PC-3 (cell line): ENCODE data around the gene BAZ1B. TPM values are rescaled to one million over a fixed set of nuclear protein-coding genes. Genes with fewer than 3 reads are reported as not detected.

Experiments
- ATAC-seq: fragments of 200-7000 bp; cut with Tn5 transposase; 2 replicates; pipeline ENCODE4 v1.9.1; 2020; ENCODE audit warnings: mild to moderate bottlenecking, moderate library complexity
- BruUV-seq: library from RNA; stranded (reverse); fragments of 400-500 nt; replicated peaks from 2 replicates; lab custom pipeline; 2021; lab: Mats Ljungman, UMichigan
- CTCF ChIA-PET: fragments of 300-600 bp; sonication (Branson Sonifier 250); formaldehyde crosslinking; loops from one replicate; lab custom pipeline; 2022; ENCODE audit warnings: antibody characterized with exemption; lab: Charles Lee
- POLR2A ChIA-PET: fragments of 300-600 bp; sonication (Branson Sonifier 250); formaldehyde crosslinking; loops from one replicate; lab custom pipeline; 2022; ENCODE audit warnings: antibody characterized with exemption; ENCODE audit not compliant: unreplicated experiment; lab: Charles Lee
- DNase-seq: peaks from one replicate; pipeline ENCODE4 v3.0.0-alpha.2; 2015
- H2AFZ ChIP-seq: fragments of 300-600 bp; sonication (generic); 2 replicates; pipeline ENCODE4 v1.6.0; 2016; ENCODE audit warnings: antibody characterized with exemption, low read length
- H3F3A ChIP-seq: fragments of 300-600 bp; sonication (generic); one replicate; pipeline ENCODE4 v1.6.0; 2017; ENCODE audit warnings: antibody characterized with exemption, low read length, control low read depth, mild to moderate bottlenecking; ENCODE audit not compliant: unreplicated experiment
- H3K27ac ChIP-seq: fragments of 300-600 bp; sonication (generic); 2 replicates; pipeline ENCODE4 v1.5.1; 2016; ENCODE audit warnings: mild to moderate bottlenecking, low read length
- H3K27me3 ChIP-seq: fragments of 300-600 bp; sonication (generic); 2 replicates; pipeline ENCODE4 v1.6.1; 2016; ENCODE audit warnings: low read length, mixed read lengths
- H3K36me3 ChIP-seq: fragments of 300-600 bp; sonication (generic); 2 replicates; pipeline ENCODE4 v1.6.1; 2016; ENCODE audit warnings: low read depth, mixed run types, low read length, mixed read lengths
- H3K4me1 ChIP-seq: fragments of 300-600 bp; sonication (generic); 2 replicates; pipeline ENCODE4 v1.5.1; 2016; ENCODE audit warnings: low read length; ENCODE audit not compliant: insufficient read depth
- H3K4me2 ChIP-seq: fragments of 300-600 bp; sonication (generic); 2 replicates; pipeline ENCODE4 v1.6.0; 2016; ENCODE audit warnings: low read length
- H3K4me3 ChIP-seq: fragments of 300-600 bp; sonication (generic); 2 replicates; pipeline ENCODE4 v1.5.1; 2016; ENCODE audit warnings: mild to moderate bottlenecking, low read length, mixed read lengths
- H3K79me2 ChIP-seq: fragments of 300-600 bp; sonication (generic); 2 replicates; pipeline ENCODE4 v1.6.1; 2017; ENCODE audit warnings: low read length, mixed read lengths
- H3K9ac ChIP-seq: fragments of 300-600 bp; sonication (generic); 2 replicates; pipeline ENCODE4 v1.6.0; 2016; ENCODE audit warnings: mild to moderate bottlenecking, low read length
- H3K9me2 ChIP-seq: fragments of 300-600 bp; sonication (generic); replicated peaks from 2 replicates; pipeline ENCODE4 v1.6.1; 2016; ENCODE audit warnings: mixed run types, low read length, mixed read lengths
- H3K9me3 ChIP-seq: fragments of 300-600 bp; sonication (generic); 2 replicates; pipeline ENCODE4 v1.6.1; 2016; ENCODE audit warnings: low read length, mixed read lengths
- H4K20me1 ChIP-seq: fragments of 300-600 bp; sonication (generic); 2 replicates; pipeline ENCODE4 v1.6.1; 2016; ENCODE audit warnings: low read length, mixed read lengths
- EZH2 ChIP-seq: fragments of 300-600 bp; sonication (generic); IDR thresholded peaks from one replicate; pipeline ENCODE4 v1.6.1; 2017; ENCODE audit warnings: antibody characterized with exemption, mild to moderate bottlenecking, low read length; ENCODE audit not compliant: unreplicated experiment
- EZH2phosphoT487 ChIP-seq: fragments of 300-600 bp; sonication (generic); IDR thresholded peaks from 2 replicates; pipeline ENCODE4 v1.6.1; 2018; ENCODE audit warnings: mild to moderate bottlenecking, antibody characterized with exemption, low read length, borderline replicate concordance
- intact Hi-C: fragments of 100-400 bp; cut with micrococcal nuclease; formaldehyde crosslinking; loops from 2 replicates; pipeline ENCODE4 v1.9.0; 2023
- total RNA-seq: library from RNA; depleted of rRNA; stranded (reverse); fragments of >200 nt; gene quantifications from 2 replicates; pipeline ENCODE4 v1.2.3, GENCODE V29; 2014; rRNA removed
- TF ChIP-seq, protein P1 (sequence below): fragments of 300-600 bp; sonication (generic); conservative IDR thresholded peaks from 2 replicates; pipeline ENCODE4 v1.5.1; 2017; ENCODE audit warnings: antibody characterized with exemption, low read depth, mild to moderate bottlenecking, low read length

The BAZ1B gene
- total RNA-seq, 1 experiment from 2014 or later, result 45.5 TPM

DNA sequence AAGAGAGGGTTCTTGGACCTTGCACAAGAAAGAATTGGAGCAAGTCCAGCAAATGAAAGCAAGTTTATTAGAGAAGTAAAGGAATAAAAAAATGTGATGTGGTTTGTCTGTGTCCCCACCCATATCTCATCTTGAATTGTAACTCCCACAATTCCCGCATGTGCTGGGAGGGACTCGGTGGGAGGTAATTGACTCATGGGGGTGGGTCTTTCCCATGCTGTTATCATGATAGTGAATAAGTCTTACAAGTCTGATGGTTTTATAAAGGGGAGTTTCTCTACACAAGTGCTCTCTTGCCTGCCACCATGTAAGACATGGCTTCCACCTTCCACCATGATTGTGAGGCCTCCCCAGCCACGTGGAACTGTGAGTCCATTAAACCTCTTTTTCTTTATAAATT is 127.7 kb downstream of the BAZ1B start:
- Histone ChIP-seq H2AFZ (no peak overlapping the region), H3K4me1 (no peaks in the 10 kb centered on the region), H3K9me2 (no peaks in the 10 kb centered on the region), H3K27me3 (no peaks in the 10 kb centered on the region), H3K9ac (no peak overlapping the region), H3K36me3 (no peaks in the 10 kb centered on the region), H3K79me2 (no peaks in the 10 kb centered on the region), H3K4me2 (no peak overlapping the region), H3K4me3 (no peak overlapping the region), H4K20me1 (no peaks in the 10 kb centered on the region), H3K27ac (no peak overlapping the region), H3F3A (no peaks in the 10 kb centered on the region), H3K9me3 (no peaks in the 10 kb centered on the region)
- TF ChIP-seq EZH2phosphoT487 (no peak), EZH2 (no peak)
- TF ChIP-seq, protein P1, sequence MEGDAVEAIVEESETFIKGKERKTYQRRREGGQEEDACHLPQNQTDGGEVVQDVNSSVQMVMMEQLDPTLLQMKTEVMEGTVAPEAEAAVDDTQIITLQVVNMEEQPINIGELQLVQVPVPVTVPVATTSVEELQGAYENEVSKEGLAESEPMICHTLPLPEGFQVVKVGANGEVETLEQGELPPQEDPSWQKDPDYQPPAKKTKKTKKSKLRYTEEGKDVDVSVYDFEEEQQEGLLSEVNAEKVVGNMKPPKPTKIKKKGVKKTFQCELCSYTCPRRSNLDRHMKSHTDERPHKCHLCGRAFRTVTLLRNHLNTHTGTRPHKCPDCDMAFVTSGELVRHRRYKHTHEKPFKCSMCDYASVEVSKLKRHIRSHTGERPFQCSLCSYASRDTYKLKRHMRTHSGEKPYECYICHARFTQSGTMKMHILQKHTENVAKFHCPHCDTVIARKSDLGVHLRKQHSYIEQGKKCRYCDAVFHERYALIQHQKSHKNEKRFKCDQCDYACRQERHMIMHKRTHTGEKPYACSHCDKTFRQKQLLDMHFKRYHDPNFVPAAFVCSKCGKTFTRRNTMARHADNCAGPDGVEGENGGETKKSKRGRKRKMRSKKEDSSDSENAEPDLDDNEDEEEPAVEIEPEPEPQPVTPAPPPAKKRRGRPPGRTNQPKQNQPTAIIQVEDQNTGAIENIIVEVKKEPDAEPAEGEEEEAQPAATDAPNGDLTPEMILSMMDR, result no peak
- BruUV-seq, result no TSS peak
- intact Hi-C loops, result no loop called here
- DNase-seq, result no peak
- ChIA-PET CTCF (no interaction called here), POLR2A (no interaction called here)
- ATAC-seq, result no peak

DNA sequence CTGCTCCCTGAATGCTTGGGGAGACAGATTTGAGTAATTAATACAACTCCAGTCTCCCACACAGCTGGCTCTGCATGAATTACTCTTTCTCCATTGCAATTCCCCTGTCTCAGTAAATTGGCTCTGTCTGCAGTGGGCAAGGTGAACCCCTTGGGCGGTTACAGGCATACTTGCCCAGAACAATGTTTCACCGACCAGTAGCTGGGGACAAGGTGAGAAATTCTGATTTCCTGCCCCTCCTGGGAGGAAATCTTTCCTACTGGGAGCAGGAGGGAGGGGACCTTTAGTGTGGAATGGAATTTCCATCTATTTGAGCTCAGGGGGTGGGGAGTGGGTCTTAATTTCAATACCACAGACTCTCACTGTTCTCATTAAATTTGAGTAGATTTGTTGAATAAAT is 130.7 kb downstream of the BAZ1B start:
- DNase-seq (no peak), ATAC-seq (no peak)
- Histone ChIP-seq H3K4me1 (no peaks in the 10 kb centered on the region), H2AFZ (no peak overlapping the region), H3K79me2 (no peaks in the 10 kb centered on the region), H3K4me3 (no peak overlapping the region), H3K27ac (no peak overlapping the region), H4K20me1 (no peaks in the 10 kb centered on the region), H3K36me3 (no peaks in the 10 kb centered on the region), H3K9ac (no peak overlapping the region), H3F3A (no peaks in the 10 kb centered on the region), H3K9me3 (peaks cover 13% of the 10 kb centered on the region; the same call in 1 of the 2 replicates), H3K9me2 (no peaks in the 10 kb centered on the region), H3K4me2 (no peak overlapping the region), H3K27me3 (no peaks in the 10 kb centered on the region)
- CTCF ChIA-PET, result no interaction called here
- POLR2A ChIA-PET, result no interaction called here
- no TSS peak for BruUV-seq
- TF ChIP-seq, protein P1, result no peak
- TF ChIP-seq EZH2 (no peak), EZH2phosphoT487 (no peak)
- intact Hi-C loops, result no loop called here

Other genes with a start within 250 kb of the BAZ1B start
- gene NSUN5, start 213.5 kb downstream of the BAZ1B start, total RNA-seq, result 36.0 and 51.6 TPM in 2 replicates
- not detected in 2 replicates for gene TRIM50, start 194.2 kb downstream of the BAZ1B start, total RNA-seq
- gene FKBP6, start 194.1 kb downstream of the BAZ1B start, total RNA-seq, result not detected in 2 replicates
- 0.12 and 0.87 TPM in 2 replicates for gene FZD9, start 88.5 kb downstream of the BAZ1B start, total RNA-seq
- 41.0 and 46.5 TPM in 2 replicates for gene BCL7B, start 35.4 kb upstream of the BAZ1B start, total RNA-seq
- gene TBL2, start 56.3 kb upstream of the BAZ1B start, total RNA-seq, result 62.8 and 73.0 TPM in 2 replicates
- 4.7 and 6.9 TPM in 2 replicates for gene MLXIPL, start 102.2 kb upstream of the BAZ1B start, total RNA-seq
- 6.3 and 7.7 TPM in 2 replicates for gene VPS37D, start 145.5 kb upstream of the BAZ1B start, total RNA-seq
- 2.9 and 4.8 TPM in 2 replicates for gene DNAJC30, start 161.2 kb upstream of the BAZ1B start, total RNA-seq
- gene BUD23, start 161.3 kb upstream of the BAZ1B start, total RNA-seq, result 124 and 138 TPM in 2 replicates
- gene STX1A, start 197.4 kb upstream of the BAZ1B start, total RNA-seq, result 145 and 163 TPM in 2 replicates
- gene ABHD11, start 216.5 kb upstream of the BAZ1B start, total RNA-seq, result 38.6 and 41.4 TPM in 2 replicates
- gene CLDN3, start 248.0 kb upstream of the BAZ1B start, total RNA-seq, result 51.6 and 70.7 TPM in 2 replicates